HL-60 (cell line): ENCODE results near the gene FAR1.

Experiments
- CTCF ChIP-seq: IDR thresholded peaks from one replicate; pipeline ENCODE4 v1.5.1; 2011; ENCODE audit warnings: low read length, control low read depth, inconsistent platforms; ENCODE audit not compliant: insufficient read depth
- POLR2AphosphoS5 ChIP-seq: IDR thresholded peaks from 2 replicates; pipeline ENCODE4 v1.6.1; 2012; ENCODE audit warnings: low read depth

GRCh38 chr11:13637125-13638069 is 31.1 kb upstream of the FAR1 start:
- TF ChIP-seq CTCF: no peak
- no peak for TF ChIP-seq POLR2AphosphoS5
